Activated naive CD4-positive, alpha-beta T cell treated with Interleukin-2 at 50 U/mL for 16 hours (primary cell): Measurements from ENCODE around the gene ERC1.

Experiments used
- DNase-seq: peaks from one replicate; pipeline ENCODE4 v3.0.0-alpha.2; 2020

Gene ERC1

GRCh38 chr12:1464925-1465324, 473.9 kb downstream of the ERC1 start:
- DNase-seq, result no peak

- DNase-seq, result no peak
Measured at GRCh38 chr12:1465990-1466389, 475.0 kb downstream of the ERC1 start.

- DNase-seq, result no peak
Measured at GRCh38 chr12:1466481-1467154, 475.6 kb downstream of the ERC1 start.

GRCh38 chr12:1467710-1468109, 476.7 kb downstream of the ERC1 start:
- DNase-seq, result no peak

- no peak for DNase-seq
Measured at GRCh38 chr12:1469070-1469469, 478.0 kb downstream of the ERC1 start.

- no peak for DNase-seq
Measured at GRCh38 chr12:1470051-1470450, 479.0 kb downstream of the ERC1 start.

- DNase-seq, result no peak
Measured at GRCh38 chr12:1471224-1471623, 480.2 kb downstream of the ERC1 start.

GRCh38 chr12:1473418-1473817, 482.4 kb downstream of the ERC1 start:
- no peak for DNase-seq

GRCh38 chr12:1474041-1474573, 483.1 kb downstream of the ERC1 start:
- no peak for DNase-seq

- DNase-seq, result no peak
Measured at GRCh38 chr12:1474574-1475153, 483.6 kb downstream of the ERC1 start.

- no peak for DNase-seq
Measured at GRCh38 chr12:1479645-1480044, 488.6 kb downstream of the ERC1 start.

GRCh38 chr12:1481326-1481725, 490.3 kb downstream of the ERC1 start:
- DNase-seq, result no peak

GRCh38 chr12:1481906-1482305, 490.9 kb downstream of the ERC1 start:
- no peak for DNase-seq

- DNase-seq, result no peak
Measured at GRCh38 chr12:1488908-1489381, 497.9 kb downstream of the ERC1 start.

GRCh38 chr12:1491983-1492697, 501.1 kb downstream of the ERC1 start:
- no peak for DNase-seq

GRCh38 chr12:1493781-1494565, 502.9 kb downstream of the ERC1 start:
- no peak for DNase-seq

GRCh38 chr12:1494856-1495255, 503.8 kb downstream of the ERC1 start:
- DNase-seq, result no peak

- DNase-seq, result no peak
Measured at GRCh38 chr12:1496162-1496900, 505.3 kb downstream of the ERC1 start.

- no peak for DNase-seq
Measured at GRCh38 chr12:1497161-1497560, 506.1 kb downstream of the ERC1 start.

- DNase-seq, result no peak
Measured at GRCh38 chr12:1498199-1498740, 507.2 kb downstream of the ERC1 start.

GRCh38 chr12:1499351-1499750, 508.3 kb downstream of the ERC1 start:
- DNase-seq, result no peak
